Caco-2 (cell line): ENCODE data around the gene CLMN. TPM values are rescaled to one million over a fixed set of nuclear protein-coding genes. Genes with fewer than 3 reads are reported as not detected.

Source experiments
- BruUV-seq: library from RNA; stranded (reverse); fragments of 400-500 nt; replicated peaks from 2 replicates; lab custom pipeline; 2021; lab: Mats Ljungman, UMichigan
- CTCF ChIA-PET: fragments of 300-600 bp; sonication (Branson Sonifier 250); formaldehyde crosslinking; loops from one replicate; lab custom pipeline; 2022; ENCODE audit warnings: antibody characterized with exemption; lab: Charles Lee
- POLR2A ChIA-PET: fragments of 300-600 bp; sonication (Branson Sonifier 250); formaldehyde crosslinking; loops from one replicate; lab custom pipeline; 2022; ENCODE audit warnings: antibody characterized with exemption; lab: Charles Lee
- DNase-seq, 2 experiments: peaks; one replicate each; pipeline versions ENCODE4 v3.0.0 to v3.0.0-alpha.2; 2020 to 2022
- H3K27me3 ChIP-seq: replicated peaks from 2 replicates; pipeline ENCODE4 v1.6.0; 2011; ENCODE audit warnings: low read length; ENCODE audit not compliant: control insufficient read depth, insufficient read depth
- H3K36me3 ChIP-seq: 2 replicates; pipeline ENCODE4 v1.5.1; 2011; ENCODE audit warnings: low read length; ENCODE audit not compliant: control insufficient read depth, insufficient read depth
- H3K4me1 ChIP-seq: fragments of 250-450 bp; sonication (Bioruptor Pico); 2 replicates; pipeline ENCODE4 v1.5.1; 2020; ENCODE audit warnings: mild to moderate bottlenecking
- H3K4me3 ChIP-seq: 2 replicates; pipeline ENCODE4 v1.5.1; 2011; ENCODE audit warnings: low read depth, mild to moderate bottlenecking, control low read depth, low read length
- H3K9me3 ChIP-seq: fragments of 250-450 bp; sonication (Bioruptor Pico); 2 replicates; pipeline ENCODE4 v1.5.1; 2020; ENCODE audit warnings: mild to moderate bottlenecking, moderate library complexity
- H3K27ac Mint-ChIP-seq: one replicate; pipeline ENCODE4 v1.8.0; 2022; ENCODE audit warnings: mixed read lengths; ENCODE audit not compliant: unreplicated experiment
- H3K27me3 Mint-ChIP-seq: one replicate; pipeline ENCODE4 v1.8.0; 2022; ENCODE audit warnings: mixed read lengths; ENCODE audit not compliant: insufficient read depth, unreplicated experiment
- H3K36me3 Mint-ChIP-seq: one replicate; pipeline ENCODE4 v1.8.0; 2022; ENCODE audit warnings: mild to moderate bottlenecking, mixed read lengths; ENCODE audit not compliant: insufficient read depth, unreplicated experiment
- H3K4me1 Mint-ChIP-seq: one replicate; pipeline ENCODE4 v1.8.0; 2022; ENCODE audit warnings: low read depth, mixed read lengths; ENCODE audit not compliant: unreplicated experiment
- H3K4me3 Mint-ChIP-seq: one replicate; pipeline ENCODE4 v1.8.0; 2022; ENCODE audit warnings: mild to moderate bottlenecking, moderate library complexity, mixed read lengths; ENCODE audit not compliant: unreplicated experiment
- H3K9me3 Mint-ChIP-seq: one replicate; pipeline ENCODE4 v1.8.0; 2022; ENCODE audit warnings: mixed read lengths; ENCODE audit not compliant: unreplicated experiment
- CTCF ChIP-seq, 2 experiments: fragments of 200-600 bp in 1 of 2; IDR thresholded peaks; 1 replicate in 1 of 2; 2 replicates in 1 of 2; pipeline versions ENCODE4 v1.5.1 to v1.8.0; 2011 to 2022; ENCODE audit warnings: antibody characterized with exemption in 1 of 2, control low read depth in 1 of 2, inconsistent platforms in 1 of 2, low read depth in 1 of 2, low read length in 1 of 2, mild to moderate bottlenecking in 1 of 2, moderate library complexity in 1 of 2; ENCODE audit not compliant: insufficient read depth in 1 of 2, severe bottlenecking in 1 of 2, unreplicated experiment in 1 of 2
- intact Hi-C: fragments of 100-400 bp; cut with micrococcal nuclease; formaldehyde crosslinking; loops from one replicate; pipeline ENCODE4 v1.10.0; 2022; ENCODE audit not compliant: unreplicated experiment
- total RNA-seq: library from RNA; stranded (reverse); gene quantifications from 2 replicates; pipeline ENCODE4 v1.2.3, GENCODE V29; 2022

Gene CLMN
- total RNA-seq, 1 experiment from 2014 or later = 6.7 TPM

GRCh38 chr14:95323917-95324316 is 4.2 kb upstream of the CLMN start:
- Histone ChIP-seq H3K4me1 (no peaks in the 10 kb centered on the region), H3K9me3 (no peaks in the 10 kb centered on the region), H3K4me3 (no peak overlapping the region), H3K27me3 (no peaks in the 10 kb centered on the region), H3K36me3 (no peaks in the 10 kb centered on the region)
- no peak overlapping the region for H3K27ac Mint-ChIP-seq
- ChIA-PET CTCF (no interaction called here), POLR2A (no interaction called here)
- H3K4me1 Mint-ChIP-seq = peaks cover 5% of the 10 kb centered on the region
- intact Hi-C loops = no loop called here
- no peak overlapping the region for H3K4me3 Mint-ChIP-seq
- no peaks in the 10 kb centered on the region for H3K9me3 Mint-ChIP-seq
- no peak for TF ChIP-seq CTCF (IDR thresholded peaks at IDR 0.05; ENCODE audit: insufficient read depth in 1 of 2, low read depth in 1 of 2, low read length in 1 of 2, severe bottlenecking in 1 of 2, unreplicated experiment in 1 of 2)
- H3K36me3 Mint-ChIP-seq = no peaks in the 10 kb centered on the region
- no peaks in the 10 kb centered on the region for H3K27me3 Mint-ChIP-seq
- BruUV-seq = no TSS peak
- DNase-seq = no peak

- no TSS peak for BruUV-seq
- CTCF ChIA-PET = no interaction called here
- no peaks in the 10 kb centered on the region for H3K27me3 Mint-ChIP-seq
Measured at GRCh38 chr14:95323361-95323760, 3.7 kb upstream of the CLMN start.

GRCh38 chr14:95322651-95323050 is 2.9 kb upstream of the CLMN start:
- intact Hi-C loops = no loop called here
- no TSS peak for BruUV-seq
- Histone ChIP-seq H3K9me3 (no peaks in the 10 kb centered on the region), H3K4me1 (no peaks in the 10 kb centered on the region), H3K36me3 (no peaks in the 10 kb centered on the region), H3K4me3 (no peak overlapping the region), H3K27me3 (no peaks in the 10 kb centered on the region)
- TF ChIP-seq CTCF (IDR thresholded peaks at IDR 0.05; ENCODE audit: insufficient read depth in 1 of 2, low read depth in 1 of 2, low read length in 1 of 2, severe bottlenecking in 1 of 2, unreplicated experiment in 1 of 2) = no peak
- no peak for DNase-seq
- ChIA-PET POLR2A (no interaction called here), CTCF (no interaction called here)
- no peaks in the 10 kb centered on the region for H3K27me3 Mint-ChIP-seq
- H3K9me3 Mint-ChIP-seq = no peaks in the 10 kb centered on the region
- H3K36me3 Mint-ChIP-seq = no peaks in the 10 kb centered on the region
- H3K4me3 Mint-ChIP-seq = no peak overlapping the region
- peaks cover 10% of the 10 kb centered on the region for H3K4me1 Mint-ChIP-seq
- no peak overlapping the region for H3K27ac Mint-ChIP-seq

More at GRCh38 chr14:95323361-95323760, 3.7 kb upstream of the CLMN start:
- Histone ChIP-seq H3K4me1 (no peaks in the 10 kb centered on the region), H3K27me3 (no peaks in the 10 kb centered on the region), H3K4me3 (no peak overlapping the region), H3K36me3 (no peaks in the 10 kb centered on the region), H3K9me3 (no peaks in the 10 kb centered on the region)
- POLR2A ChIA-PET = no interaction called here
- Mint-ChIP-seq H3K9me3 (no peaks in the 10 kb centered on the region), H3K27ac (no peak overlapping the region), H3K4me3 (no peak overlapping the region), H3K4me1 (peaks cover 5% of the 10 kb centered on the region), H3K36me3 (no peaks in the 10 kb centered on the region)
- intact Hi-C loops = no loop called here
- TF ChIP-seq CTCF (IDR thresholded peaks at IDR 0.05; ENCODE audit: insufficient read depth in 1 of 2, low read depth in 1 of 2, low read length in 1 of 2, severe bottlenecking in 1 of 2, unreplicated experiment in 1 of 2) = no peak
- DNase-seq = no peak
